AG08395 (cell line): ENCODE data around the gene TMSB15B.
"Not testable (repeated sequence)": the region's sequence is repeated elsewhere in the genome, so short reads cannot be mapped to it uniquely, and the experiment has no call there.

Source experiments
- DNase-seq: peaks from one replicate; pipeline ENCODE4 v3.0.0; 2012; ENCODE audit warnings: mixed read lengths, low spot score

TMSB15B gene

GRCh38 chrX:103962411-103963278 lies at the start of gene TMSB15B:
Gene TMSB15B, plus strand, starts transcription at chrX:103962627.
- DNase-seq, result not testable (repeated sequence)

- peak; percentile 3 for DNase-seq
These were observed 48.9 kb upstream of the TMSB15B start for GRCh38 chrX:103913356-103914020.

GRCh38 chrX:103918050-103918449 lies 44.4 kb upstream of the TMSB15B start:
- DNase-seq, result peak; percentile 59

GRCh38 chrX:103918571-103919269 lies 43.7 kb upstream of the TMSB15B start:
- DNase-seq, result peak; percentile 55

GRCh38 chrX:103919270-103919637 lies 43.2 kb upstream of the TMSB15B start:
- peak; percentile 54 for DNase-seq

GRCh38 chrX:103920515-103920914 lies 41.9 kb upstream of the TMSB15B start:
- not testable (repeated sequence) for DNase-seq

- no peak for DNase-seq
These were observed 35.4 kb upstream of the TMSB15B start for GRCh38 chrX:103927030-103927429.

- no peak for DNase-seq
These were observed 34.8 kb upstream of the TMSB15B start for GRCh38 chrX:103927633-103928032.

GRCh38 chrX:103932133-103932532 lies 30.3 kb upstream of the TMSB15B start:
- no peak for DNase-seq

- DNase-seq, result not testable (repeated sequence)
These were observed 22.2 kb upstream of the TMSB15B start for GRCh38 chrX:103940257-103940656.

- DNase-seq, result peak; percentile 22
These were observed 21.0 kb upstream of the TMSB15B start for GRCh38 chrX:103941201-103941975.

GRCh38 chrX:103949506-103949905 lies 12.9 kb upstream of the TMSB15B start:
- DNase-seq, result no peak

- no peak for DNase-seq
These were observed 9.1 kb upstream of the TMSB15B start for GRCh38 chrX:103953353-103953752.

- DNase-seq, result no peak
These were observed 8.2 kb upstream of the TMSB15B start for GRCh38 chrX:103954259-103954658.

GRCh38 chrX:103960599-103960998 lies 1.8 kb upstream of the TMSB15B start:
- DNase-seq, result not testable (repeated sequence)

GRCh38 chrX:103983508-103983907 lies 21.1 kb downstream of the TMSB15B start:
- DNase-seq, result not testable (repeated sequence)

GRCh38 chrX:103999234-103999633 lies 36.8 kb downstream of the TMSB15B start:
- no peak for DNase-seq

GRCh38 chrX:104008831-104009230 lies 46.4 kb downstream of the TMSB15B start:
- no peak for DNase-seq

- no peak for DNase-seq
These were observed 50.7 kb downstream of the TMSB15B start for GRCh38 chrX:104013158-104013557.

- DNase-seq, result no peak
These were observed 51.2 kb downstream of the TMSB15B start, which contains the start of gene H2BW1 for GRCh38 chrX:104013606-104014005. Gene H2BW1, minus strand, starts transcription at chrX:104013708. Its CDS starts 132 bp downstream, at chrX:104013576.

GRCh38 chrX:104015576-104015975 lies 53.1 kb downstream of the TMSB15B start:
- DNase-seq, result not testable (repeated sequence)
